Brain pericyte (primary cell): ENCODE measurements around the gene EIF2S2.

Source experiments
- DNase-seq: peaks from one replicate; pipeline ENCODE4 v3.0.0-alpha.2; 2012; ENCODE audit warnings: low read depth, low spot score

EIF2S2 gene

DNA sequence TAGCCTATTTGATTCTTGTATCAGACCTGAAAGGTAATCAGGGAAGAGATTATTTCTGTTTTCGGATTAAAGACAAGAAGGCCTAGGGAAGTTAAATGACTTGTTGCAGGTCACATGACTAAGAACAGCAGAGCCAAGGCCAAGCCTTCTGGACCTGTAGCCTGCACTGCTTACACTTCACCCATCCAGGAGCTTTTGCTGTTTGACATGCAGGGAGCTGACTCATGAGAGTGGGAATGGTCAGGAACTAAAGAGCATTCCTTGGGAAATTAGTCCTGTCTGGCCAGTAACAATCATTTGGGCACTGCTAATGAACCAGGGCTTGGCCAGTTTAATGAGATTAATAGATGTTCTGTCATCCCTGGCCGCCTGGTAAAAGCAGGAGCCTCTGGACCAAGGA lies 46.8 kb downstream of the EIF2S2 start:
- DNase-seq: no peak

DNA sequence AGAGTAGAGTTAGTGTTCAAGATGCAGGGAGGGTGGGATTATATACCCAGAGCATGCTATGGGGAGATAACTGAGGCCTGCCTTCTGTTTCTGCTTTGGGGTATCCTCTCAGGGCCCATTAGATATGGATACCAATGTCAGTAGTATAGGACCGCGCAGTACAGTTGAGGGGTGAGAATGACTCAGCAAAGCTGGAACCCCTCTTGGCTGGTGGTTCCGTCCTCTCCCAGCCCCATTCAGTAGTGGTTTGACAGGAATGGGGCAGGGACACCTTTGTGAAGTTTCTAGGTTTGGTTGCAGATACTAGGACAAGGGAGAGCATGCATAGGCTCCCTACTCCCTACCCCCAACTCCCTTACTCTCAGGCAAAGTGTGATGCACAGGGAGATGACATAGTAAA lies 47.8 kb downstream of the EIF2S2 start:
- no peak for DNase-seq

DNA sequence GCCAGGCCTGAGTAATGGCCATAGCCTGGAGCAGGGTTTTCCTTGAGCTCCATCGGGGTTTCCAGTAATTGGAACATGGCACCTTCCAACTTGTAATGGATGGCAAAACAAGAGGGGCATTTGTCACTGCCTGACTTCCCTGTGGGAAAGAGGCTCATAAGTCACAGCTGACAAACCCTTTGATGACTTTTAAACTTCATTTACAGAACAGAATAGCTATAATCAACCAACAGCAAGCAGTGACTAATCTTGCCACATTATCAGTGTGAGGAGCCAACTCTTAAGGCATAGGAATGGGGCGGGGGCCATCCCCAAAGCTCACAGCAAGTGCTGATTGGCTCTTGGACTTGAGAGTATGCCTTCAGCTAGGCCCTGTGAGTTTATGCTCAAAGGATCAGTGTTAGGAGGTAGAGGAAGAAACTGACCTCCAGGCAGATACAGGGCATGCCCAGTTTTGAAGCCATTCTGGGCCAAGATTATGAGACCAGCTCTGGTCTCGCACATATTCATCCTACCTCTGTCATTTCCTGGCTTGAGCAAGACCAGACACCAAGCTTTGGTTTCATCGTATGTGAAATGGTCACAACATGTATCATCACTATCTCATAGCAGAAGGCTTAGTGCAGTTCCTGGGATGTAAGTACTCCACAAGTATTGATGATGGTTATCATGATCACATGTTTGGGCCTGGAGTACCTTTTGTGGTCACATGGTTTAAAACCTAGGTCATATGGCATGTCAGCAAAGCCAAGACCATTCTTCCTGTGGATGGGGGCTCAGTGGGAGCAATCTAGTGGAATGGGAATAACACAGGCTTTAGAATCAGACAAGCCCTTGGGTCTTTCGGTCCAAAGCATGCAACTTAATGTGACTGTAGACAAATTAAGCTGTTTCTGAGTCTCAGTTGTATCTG lies 49.2 kb downstream of the EIF2S2 start:
- no peak for DNase-seq

DNA sequence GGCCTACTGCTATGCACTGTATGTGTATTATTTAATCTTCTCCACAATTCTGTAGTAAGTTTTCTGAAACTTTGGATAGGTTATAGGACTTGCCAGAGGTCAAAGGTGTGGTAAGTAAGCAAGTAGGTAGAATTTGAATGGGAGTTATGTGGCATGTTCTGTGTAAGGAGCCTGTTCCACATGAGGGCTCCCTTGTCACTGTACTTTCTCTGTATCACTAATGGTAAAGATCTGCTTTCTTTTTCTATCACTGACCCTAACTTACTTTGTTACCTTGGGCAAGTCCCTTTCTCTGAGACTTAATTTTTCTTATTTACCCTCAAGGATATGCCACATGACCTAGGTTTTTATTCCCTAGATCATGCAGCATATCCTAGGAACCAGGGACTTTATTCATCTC lies 50.3 kb downstream of the EIF2S2 start:
- no peak for DNase-seq

DNA sequence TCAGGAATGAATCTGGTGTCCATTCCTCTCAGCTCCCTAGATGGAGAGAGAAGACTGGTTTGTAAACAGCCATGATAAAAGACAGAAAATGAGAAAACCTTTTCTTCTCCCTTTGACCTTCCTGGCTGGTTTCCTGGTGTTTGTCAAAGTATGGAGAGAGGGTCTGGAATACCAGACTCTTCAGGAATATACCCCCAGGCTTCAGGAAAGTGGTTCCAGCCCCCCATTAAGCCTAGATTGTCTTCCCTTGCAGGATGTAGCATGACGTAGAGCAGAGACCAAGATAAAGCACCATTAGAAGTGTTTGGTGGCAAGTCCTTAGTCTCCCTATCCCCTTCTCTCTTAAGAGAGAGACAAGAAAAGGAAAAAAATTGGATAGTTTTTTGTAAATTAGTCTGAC lies 51.1 kb downstream of the EIF2S2 start:
- DNase-seq: no peak

DNA sequence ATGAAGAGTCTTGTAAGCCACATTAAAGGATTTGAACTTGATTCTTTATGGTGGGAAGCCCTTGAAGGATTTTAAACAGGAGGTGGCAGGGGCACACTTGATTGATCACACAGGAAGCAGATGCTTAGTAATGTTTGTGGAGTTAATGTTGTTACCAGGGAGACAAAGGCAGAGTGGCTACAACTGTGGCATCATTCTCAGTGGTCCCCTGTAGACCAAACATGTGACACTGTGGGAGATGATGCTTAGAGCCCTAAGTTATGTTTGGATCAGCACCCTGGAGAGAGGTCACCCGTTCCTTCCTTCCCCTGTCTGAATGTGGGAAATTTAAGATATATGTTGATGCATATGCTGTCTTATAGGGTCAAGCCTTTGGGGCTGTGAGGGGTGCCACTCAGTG lies 53.2 kb downstream of the EIF2S2 start:
- no peak for DNase-seq

DNA sequence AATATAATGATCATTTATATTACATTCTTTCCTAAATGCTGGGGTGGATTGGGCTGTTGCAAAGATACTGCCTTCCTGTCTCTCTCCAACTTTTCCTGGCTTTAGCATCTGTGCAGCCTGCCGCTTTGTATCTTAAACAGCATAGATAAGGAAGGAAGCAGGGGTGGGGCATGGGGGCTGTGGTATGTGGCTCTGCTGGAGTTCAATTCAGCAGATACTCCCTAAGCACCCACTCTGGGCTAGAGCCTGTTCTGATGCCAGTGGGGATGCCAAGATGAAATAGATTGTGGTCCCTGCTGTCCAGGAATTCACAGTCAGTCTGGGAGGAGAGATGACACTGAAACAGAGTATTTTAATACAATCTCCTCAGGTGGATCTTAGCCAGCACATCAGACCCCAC lies 56.8 kb downstream of the EIF2S2 start:
- no peak for DNase-seq

DNA sequence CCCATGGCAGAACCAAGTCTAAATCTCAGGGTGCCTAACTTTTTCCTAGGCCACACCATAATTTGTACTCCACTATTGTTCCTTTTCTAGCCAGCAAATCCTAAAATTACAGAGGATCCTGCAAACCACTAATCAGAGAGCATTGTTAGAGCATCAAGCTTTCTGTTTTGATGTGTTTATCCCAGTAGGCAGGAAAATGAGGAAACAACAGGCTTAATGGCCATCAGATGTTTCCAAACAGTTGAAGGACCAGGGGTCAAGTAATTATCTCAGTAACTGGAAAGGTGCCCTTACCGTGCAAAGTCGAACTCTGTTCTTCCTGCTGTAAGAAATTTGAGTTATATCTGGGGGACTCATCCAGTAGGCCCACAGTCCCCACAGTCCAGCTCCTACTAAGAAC lies 59.6 kb downstream of the EIF2S2 start:
- no peak for DNase-seq

DNA sequence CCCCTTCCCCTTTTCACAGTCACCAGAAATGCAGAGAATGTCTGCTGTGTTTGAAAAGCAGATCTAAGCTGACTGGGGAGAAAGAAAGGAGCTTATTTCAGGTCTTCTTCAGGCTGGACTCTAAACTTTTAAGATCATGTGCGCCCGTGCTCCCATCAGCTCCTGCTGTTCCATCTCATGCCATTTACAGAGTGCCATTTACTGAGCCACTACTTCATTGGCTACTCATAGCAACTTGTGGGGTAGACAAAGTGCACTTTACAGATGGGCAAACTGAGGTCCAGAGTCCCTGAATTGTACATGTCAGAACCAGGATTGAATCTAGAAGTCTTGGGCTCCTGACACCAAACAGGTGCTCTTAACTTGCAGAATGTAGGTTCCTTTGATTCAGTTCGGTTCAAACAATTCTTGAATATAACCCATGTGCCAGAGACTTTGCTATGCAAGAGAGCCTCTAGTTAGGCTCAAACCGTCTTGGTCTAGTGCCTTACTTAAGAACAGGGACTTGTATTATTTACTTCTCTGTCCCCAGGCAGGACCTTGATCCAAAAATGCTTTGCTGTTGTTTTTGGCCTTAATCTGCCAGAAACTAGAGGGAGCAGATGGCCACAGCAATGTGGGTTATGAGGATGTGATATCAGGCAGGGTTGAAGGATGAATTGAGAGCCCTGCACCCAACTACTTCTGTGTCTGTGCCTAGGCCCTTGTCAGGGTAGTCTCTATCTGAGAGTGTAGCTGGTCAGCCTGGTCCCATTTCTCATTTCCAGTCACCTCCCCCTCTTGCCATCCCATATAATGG lies 61.9 kb downstream of the EIF2S2 start:
- DNase-seq: no peak

DNA sequence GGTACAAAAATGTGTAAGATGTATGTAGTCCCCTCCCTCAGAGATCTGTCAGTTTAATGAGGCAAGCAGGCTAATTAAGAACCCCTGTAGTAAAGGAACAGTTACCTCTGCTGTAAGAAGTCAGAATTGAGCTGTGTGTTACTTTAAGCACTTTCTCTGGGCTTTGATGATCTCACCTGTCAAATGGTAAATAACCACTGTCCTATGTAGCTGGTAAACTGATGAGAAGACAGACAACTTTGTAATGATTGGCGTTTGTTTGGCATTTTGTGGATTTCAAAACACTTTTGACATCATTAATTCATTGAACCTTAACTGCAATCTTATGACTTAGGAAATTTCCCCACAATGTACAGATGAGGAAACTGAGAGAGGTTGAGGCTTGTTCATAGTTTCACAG lies 62.7 kb downstream of the EIF2S2 start:
- DNase-seq: no peak

DNA sequence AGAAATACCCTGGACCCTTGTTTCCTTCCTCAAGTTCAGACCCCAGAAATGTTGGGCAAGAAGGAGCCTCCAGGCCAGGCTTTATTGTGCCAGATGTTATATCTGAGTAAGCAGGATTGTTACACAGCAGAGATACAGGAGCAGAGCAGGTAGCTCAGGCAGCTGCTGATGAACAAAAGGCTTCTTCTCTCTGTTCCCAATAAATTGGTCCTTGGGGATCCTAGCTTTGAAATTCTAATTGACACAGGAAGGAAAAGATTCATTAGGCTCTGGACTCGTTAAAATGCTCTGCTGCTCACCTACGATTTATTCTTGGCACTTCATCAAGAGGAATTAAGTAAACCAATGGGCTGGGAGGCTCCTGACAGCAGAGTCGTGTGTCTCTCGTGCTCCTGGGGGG lies 64.1 kb downstream of the EIF2S2 start:
- no peak for DNase-seq

DNA sequence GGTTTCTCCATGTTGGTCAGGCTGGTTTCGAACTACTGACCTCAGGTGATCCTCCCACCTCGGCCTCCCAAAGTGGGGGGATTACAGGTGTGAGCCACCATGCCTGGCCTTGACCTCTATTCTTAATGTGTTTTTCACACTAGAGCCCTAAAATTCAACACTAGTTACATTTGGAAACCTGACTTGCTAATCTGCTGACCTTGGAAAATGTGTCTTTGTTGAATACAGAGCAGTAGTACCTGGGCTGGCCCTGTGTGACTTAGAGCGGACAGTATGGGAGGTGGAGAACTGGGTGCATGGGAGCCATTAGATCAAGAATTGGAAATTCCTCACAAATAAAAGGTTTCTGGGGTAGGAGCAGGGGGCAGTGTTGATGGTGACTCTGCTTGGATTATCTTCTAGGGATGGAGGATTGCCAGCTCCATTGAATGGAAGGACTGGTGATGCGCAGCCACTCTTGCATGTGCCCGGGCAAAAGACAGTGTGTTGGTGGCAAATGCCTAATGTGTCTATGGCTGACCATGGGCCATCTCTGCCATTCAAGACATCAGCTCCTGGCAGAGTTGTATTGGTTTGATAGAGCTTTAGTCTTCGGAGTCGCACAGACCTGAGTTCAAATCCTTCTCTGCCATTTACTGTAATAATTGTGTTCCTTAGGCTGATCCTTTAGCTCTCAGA lies 64.9 kb downstream of the EIF2S2 start:
- no peak for DNase-seq

DNA sequence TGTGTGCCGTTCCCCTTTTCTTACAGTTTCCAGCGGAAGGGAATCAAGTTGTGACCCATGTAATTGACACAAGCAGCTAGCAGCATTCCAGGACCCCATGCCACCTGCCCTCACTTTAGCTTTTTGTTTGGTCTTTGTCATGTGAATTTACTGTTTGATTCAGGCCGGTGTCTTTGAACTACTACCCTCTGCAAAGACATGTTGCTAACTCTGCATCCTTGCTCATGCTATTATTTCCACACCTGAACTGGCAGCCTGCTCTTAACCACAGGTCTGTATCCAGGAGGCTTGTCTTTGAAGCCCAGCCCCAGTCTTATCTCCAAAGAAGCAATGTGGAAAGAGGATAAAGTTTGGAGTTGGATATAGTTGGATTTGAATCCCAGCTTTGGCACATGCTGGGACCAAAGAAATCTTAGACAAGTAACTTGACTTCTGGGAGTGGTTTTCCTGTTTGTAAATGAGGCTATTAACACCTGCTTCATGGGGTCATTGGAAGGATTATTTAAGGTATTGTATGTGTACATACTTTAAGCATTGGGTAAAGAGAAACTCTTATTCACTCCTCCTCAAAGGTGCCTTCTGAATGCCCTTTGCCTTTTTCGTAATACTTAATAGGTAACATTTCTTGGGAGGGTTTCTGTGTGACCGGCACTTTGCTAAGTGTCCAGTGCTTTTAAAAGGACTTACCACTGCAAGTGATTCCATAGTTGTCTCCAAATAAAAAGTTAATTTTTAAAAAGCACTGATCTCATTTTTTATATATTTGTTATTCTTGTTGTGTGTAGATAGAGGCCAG lies 65.9 kb downstream of the EIF2S2 start:
- no peak for DNase-seq

DNA sequence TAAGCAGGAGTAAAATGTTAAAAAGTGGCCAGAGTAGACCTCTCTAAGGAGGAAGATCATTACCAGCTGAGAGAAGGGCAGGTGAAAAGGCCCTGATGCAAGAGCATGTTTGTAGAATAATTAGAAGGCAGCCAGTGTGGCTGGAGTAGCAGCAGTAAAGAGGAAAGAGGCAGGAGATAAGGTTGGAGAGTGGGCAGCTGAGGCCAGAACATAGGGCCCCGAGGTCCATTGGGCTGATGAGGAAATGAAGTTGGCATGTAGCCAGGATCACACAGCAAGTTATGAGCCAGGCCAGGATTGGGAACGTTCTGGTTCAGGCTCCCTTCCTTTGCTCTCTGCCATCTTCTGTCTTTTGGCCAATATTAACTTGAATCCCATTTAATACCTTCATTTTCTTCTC lies 66.7 kb downstream of the EIF2S2 start:
- no peak for DNase-seq

DNA sequence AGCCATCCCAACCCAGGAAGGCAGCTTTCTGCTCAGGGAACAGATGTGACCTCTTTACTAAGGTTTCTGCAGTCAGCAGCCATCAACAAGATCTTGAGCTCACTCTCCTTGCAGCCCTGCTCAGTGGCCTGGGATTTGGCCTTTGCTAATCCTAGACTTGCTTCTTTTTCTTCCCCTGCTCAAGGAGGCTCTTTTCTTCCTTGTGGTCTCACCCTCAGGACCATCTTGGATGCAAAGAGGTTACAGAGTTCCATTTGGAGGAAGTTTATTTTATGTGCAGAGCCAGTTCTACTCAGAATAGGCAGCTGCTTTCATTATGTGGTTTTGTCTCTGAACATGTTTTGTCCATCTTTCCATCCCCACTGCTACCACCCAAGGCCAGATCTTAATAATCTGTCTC lies 69.0 kb downstream of the EIF2S2 start:
- DNase-seq: no peak

DNA sequence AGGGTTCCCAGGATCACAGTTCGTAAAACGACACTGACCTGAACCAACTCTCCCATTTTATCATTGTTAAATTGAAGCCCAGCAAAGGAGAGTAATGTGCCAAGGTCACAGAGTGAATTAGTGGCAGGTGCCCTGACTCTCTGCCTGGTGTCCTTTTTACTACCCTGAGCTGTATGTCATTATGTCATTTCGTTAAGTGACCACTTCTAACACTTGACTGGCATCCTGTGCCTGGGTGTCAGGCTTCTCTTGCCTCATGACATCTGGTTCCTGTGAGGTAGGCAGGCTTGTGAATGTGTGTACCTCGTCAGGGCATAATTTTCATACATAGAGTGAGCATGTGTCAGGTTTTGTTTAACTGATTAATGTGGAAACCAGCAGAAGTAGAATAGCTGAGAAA lies 69.8 kb downstream of the EIF2S2 start:
- DNase-seq: no peak

DNA sequence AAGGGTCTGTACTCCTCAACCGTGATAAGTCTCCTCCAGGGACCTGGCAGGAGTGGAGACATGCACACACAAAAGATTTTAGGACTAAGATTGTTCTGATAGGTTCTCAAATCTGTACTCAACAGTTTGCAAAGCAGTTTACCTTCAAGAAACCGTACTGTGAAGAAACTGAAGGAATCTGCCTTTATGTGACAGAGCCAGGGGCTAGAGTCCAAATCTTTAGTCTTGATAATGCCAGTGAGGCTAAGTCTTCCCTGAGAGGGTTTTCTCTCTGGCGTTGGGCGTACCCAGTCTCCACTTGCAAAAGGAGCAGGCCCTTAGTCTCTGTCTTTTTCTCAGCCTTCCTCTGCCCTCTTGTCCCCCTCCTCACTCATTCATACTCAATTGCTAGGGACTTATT lies 70.8 kb downstream of the EIF2S2 start:
- no peak for DNase-seq

DNA sequence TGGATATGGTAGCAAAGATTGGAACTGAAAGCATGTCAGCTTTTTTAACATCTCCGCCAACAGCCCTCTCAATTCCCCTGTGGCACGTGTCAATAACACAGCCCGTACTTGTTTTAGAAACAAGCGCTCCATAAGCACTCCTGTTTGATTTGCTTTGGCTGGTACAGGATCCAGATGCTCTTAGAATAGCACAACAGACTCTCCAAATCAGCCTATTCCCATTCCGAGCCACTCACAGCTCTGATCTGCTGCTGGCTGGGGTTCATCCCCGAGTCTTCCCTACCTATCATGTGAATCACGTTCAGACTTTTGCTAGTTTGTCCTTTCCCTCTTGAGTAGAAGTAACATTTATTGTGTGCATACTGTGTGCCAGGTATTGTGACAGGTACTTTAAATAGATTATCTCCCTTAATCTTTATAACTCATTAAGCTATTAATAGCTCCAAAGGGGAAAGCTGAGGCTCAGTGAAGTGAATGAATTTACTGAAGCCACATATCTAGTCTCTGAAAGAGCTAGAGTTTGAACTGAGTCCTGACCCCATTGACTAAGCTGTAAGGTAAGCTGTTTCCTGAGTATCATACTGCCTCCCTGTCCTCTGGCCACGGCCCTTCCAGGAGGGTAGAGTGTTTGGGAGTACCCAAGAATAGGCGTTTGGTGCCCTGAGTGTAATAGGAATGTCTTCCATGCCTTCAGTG lies 71.6 kb downstream of the EIF2S2 start:
- no peak for DNase-seq
